ENCODE data around the gene DNAI1.
A peak's percentile ranks its signal among the peaks of the same experiment; 100 is the strongest.
"Not testable (repeated sequence)": the region's sequence is repeated elsewhere in the genome, so short reads cannot be mapped to it uniquely, and the experiment has no call there.

The DNAI1 gene

DNA sequence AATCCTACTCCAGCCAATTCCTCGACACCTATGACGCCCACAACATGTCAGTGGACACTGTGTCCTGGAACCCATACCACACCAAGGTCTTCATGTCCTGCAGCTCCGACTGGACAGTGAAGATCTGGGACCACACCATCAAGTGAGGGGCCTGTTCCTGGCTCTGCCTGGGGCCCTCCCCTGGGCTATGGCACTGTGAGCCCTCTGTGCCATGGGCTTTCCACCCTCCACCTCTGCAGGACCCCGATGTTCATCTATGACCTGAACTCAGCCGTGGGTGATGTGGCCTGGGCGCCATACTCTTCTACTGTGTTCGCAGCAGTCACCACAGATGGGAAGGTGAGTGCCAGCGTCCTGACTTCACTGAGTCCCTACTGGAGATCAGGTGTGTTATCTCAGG, 55.8 kb downstream of the DNAI1 start:
- DNase-seq = no peak

DNA sequence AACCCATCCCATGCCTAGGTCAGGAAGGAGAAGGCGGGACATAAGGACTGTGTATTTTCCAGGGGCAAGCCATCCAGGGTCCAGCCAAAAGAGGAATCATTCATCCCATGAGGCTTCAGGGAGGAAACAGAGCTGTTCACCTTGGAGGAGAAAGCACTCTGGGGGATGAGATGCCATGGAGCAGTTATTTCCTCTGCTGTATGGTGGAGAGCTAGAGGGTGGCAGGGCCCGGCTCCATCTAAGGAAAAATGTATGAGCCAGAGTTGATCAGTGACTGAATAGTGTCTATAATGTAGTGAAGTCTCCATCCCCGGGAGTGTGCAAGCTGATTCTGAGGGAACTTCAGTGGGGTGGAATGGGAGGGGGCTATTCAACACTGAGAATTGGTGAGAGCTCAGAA, 56.2 kb downstream of the DNAI1 start:
- DNase-seq = no peak

DNA sequence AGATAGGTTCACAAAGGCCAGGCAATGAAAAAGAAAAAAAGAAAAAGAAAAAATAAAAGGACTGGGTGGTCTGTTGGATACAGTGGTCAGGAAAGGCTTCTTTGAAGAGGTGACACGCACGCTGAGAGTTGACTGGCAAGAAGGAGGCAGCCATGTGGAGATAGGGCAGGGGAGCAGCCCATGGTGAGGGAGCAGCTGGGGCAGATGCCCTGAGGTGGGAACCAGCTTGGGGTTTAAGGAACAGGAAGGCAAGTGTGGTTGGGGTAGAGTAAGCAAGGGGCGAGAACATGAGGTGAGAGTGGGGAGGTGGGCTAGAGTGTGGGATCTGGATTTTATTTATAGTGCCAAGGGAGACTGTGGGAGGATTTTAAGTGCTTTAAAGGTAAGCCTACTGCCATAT, 57.4 kb downstream of the DNAI1 start:
- DNase-seq = no peak

DNA sequence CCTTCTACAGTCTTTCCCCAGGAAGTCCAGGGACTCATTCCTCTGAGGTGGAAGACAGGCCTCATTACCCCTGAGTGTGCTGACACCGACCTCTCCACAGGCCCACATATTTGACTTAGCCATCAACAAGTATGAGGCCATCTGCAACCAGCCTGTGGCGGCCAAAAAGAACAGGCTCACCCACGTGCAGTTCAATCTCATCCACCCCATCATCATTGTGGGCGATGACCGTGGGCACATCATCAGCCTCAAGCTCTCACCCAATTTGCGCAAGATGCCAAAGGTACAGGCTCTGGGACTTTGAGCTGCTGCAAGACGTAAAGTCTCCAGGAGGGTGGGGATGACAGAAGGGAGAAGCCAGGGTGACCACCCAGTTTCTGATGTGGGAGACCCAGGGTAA, 58.6 kb downstream of the DNAI1 start:
- DNase-seq = no peak

DNA sequence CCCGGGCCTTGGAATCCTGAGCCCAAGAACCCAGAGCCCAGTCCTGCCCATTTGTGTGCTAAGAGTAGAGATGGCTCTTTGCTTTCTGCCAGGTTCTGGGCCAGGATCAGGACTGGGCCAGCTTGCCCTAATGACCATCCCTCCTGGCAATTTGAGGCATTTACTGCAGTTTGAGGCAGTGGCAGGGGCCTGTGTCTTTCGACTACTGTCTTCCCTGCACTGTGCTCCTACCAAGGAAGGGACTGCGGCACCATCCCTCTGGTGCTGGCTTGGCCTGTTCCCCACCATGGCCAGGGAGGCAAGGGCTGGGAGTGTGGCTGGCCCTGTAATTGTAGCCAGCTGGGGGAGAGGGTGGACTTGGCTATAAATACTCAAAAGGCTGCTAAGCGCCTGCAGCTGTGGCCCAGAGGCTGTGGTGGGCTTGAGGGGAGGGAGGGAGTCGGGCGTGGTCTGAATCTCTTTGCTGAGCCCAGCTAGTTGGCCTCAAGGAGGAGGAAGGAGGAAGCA, 59.6 kb downstream of the DNAI1 start:
- no peak for DNase-seq

DNA sequence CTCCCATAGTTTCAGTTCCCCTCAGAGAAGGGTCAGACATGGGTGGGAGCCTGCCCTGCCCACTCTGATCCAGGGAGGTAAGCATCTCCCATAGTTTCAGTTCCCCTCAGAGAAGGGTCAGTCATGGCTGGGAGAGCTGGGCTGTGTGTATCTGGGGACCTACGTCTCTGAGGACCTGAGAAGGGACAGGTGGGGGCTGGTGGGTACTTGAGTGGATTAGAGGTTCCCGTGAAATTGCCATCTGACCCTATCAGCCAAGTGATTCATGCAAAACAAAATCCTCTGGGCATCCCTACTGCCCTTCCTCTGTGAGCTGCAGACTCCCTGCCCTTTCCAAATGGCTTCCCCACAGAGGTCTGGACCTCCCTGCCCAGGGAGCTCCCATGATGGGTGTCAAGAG, 60.3 kb downstream of the DNAI1 start:
- no peak for DNase-seq

DNA sequence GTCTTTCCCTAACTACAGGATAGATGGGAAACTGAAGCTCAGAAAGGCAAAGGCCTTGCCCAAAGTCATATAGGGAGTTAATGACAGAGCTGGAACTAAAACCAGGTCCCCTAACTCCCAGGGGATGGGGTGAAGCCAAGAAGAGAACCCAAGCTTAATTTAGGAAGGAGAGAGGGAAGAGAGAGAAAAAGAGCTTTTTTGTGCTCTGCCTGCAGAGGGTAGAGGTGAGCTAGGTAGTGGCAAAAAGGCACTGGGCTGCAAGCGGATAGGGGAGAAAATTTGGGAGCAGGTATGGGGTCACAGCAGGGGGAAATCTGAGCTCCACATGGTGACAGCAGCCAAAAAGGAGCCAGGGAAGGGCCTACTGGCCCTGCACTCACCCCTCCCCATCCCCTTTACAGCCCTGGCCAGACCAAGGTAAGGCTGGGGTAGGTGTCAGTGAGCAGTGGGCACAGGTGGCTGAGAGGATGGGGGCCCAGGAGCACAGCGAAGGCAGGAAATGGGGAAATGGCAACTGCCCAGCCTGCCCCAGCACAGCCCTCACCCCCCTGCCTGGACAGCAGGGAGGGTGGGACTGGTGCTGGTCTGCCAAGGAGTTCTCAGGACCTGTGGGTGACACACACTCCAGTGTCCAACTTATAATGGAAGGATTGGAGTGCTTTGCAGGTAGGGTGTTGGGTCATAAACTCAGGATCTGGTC, 60.9 kb downstream of the DNAI1 start:
- DNase-seq = no peak

DNA sequence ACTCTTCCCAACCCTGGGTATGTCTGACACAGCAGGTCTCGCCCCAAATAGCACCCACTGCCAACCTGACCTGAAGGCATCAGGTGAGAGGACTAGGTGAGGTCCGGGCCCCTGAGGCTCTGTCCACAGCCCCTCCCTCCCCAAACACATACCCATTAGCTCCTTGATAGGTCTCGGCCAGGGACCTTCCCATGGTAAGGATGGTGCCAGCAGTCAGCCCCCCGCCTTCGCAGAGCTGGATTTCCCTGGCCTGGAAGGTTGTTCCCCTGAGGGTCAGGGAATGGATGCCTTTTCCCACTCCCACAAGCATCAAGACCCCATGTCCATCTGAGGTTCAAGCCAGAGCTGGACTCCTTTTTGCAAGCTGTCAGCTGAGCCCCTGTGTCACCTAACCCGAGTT, 61.5 kb downstream of the DNAI1 start:
- DNase-seq = no peak

DNA sequence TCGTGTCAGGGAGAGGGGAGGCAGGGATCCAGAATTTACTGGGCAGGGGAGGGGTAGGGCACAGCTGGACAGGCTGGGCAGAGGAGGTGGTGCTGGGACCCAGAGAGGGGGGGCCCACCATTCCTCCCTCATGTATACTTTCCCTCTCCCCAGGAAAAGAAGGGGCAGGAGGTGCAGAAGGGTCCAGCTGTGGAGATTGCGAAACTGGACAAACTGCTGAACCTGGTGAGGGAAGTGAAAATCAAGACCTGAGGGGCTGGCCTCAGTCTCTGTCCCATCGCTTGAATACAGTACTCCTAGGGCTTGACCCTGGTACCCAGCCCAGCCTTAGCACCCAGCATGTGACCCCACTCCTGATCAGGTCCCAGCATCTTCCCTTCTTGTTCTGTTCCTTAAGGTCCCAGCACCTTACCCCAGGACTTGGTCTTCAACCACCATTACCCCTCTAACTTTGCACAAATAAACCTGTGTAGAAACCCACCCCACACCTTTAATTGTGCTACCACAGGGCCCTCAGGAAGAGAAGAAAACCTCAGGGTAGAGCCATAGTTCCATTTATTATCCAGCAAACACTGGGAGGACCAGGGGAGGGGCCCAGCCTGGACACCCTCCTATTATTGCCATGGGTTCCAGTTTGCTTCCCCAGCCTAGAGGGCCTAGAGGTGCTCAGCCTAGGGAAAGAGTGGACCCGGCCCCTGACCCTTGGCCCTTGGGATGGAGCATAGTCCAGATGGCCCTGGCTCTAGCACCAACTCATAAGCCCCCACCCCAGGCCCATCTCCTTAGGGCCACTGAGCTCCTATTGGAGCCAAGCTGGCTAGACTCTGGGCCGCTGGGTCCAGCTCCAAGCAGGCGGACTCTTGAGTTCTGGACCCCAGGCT, 62.1 kb downstream of the DNAI1 start:
- no peak for DNase-seq

DNA sequence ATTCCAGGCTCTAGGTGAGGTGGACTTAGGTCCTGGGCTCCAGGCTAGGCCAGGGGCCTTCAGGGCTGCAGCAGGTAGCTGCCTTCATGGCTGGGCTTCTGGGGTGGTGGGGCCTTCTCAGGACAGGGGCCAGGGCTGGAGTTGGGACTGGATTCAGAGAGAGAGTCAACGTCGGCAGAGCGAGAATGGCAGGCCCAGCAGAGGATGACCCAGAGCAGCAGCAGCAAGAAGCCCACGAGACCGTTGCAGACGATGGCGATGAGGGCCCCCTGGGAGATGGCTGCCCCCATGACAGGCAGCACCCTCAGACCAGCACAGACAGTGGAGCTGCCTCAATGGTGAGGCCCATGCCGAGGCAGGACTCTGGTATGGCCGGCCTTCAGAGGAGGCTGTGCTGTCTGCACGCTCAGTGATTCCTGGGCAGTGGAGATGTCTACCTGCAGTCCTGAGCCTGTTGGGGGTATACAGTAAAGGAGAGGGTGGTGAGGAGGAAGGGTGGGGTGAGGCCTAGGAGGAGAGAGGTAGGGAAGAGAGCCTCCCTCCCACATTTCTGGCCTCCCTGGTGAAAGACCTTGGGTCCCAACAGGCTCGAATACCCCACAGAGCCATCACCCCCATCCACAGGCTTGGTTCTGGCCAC, 62.9 kb downstream of the DNAI1 start:
- no peak for DNase-seq

DNA sequence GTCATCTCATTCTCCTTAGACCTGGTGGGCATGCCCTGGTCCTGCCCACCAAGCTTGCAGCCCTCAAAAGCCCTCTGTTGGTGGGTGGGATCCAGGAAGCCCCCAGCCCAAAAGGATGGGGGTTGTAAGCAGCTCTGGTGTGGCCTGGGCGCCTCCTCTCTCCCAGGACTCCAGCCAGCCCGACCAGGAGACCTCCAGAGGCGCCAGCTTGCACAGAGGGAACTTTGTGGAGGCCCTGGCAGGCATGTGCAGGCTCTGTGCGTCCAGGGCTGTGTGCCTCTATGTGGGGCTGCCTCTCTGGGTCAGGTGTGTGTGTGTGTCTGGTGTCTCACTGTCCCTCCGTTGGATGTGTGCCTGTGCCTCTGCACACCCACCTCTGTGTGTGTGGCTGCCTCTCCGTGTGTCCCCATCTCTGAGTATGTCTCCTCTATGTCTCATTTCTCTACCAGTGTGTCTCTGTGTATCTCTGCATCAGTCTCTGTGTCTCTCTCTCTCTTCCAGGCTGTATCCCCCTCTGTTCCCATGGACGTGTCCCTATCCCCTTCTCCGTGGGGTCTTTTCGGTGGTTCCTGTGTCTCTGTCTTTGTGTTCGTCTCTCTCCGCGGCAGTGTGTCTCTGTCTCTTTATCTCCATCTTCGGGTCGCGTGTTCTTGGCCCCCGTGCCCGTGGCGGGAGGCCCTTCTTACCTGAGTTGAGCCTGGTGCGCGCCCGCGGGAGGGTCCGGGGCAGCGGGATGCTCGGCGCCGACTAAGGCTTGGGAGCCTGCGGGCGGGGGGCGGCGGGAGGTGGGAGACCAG, 63.7 kb downstream of the DNAI1 start:
- peak; percentile 14 for DNase-seq

DNA sequence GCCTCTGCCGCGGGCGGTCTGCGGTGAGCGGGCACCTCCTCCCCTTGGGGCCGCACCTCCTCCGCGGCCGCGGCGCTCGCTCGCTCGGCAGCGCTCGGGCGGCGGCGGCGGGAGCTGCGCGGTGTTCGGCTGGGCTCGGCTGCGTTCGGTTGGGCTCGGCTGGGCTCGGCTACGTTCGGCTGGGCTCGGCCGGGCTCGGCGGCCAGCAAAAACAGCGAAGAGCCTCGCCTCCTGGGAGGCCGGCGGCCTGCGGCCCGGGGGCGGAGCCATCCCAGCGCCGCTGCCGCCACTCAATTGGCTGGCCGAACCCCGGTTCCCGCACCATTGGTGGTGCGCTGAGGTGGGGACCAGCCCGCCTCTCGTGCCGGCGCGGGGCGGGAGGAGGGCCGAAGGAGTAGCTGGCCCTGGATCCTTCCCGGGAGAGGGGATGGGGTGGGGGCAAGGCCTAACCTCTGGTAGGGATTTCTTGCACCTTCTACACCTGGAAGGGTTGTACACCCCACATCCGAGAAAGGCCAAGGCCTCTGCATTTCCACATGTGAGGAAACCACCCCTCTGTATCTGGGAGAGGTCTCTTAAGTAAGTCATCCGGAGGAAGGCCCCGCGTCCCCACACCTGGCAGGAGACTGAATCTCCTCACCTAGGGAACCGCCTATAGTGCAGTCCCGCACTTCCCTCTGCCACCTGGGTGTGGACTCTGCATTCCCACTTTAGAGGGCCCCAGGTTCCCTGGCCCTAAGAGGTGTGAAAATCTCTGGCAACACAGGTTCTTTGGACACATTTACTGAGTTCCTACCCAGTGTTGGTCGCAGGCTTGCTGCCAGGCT, 64.6 kb downstream of the DNAI1 start, which contains the start of gene ENHO:
Gene ENHO (minus strand): TSS at position 20 of the 827 bp plus-strand sequence. CDS start 1,295 bp downstream, outside the sequence.
- DNase-seq = peak; percentile 94

DNA sequence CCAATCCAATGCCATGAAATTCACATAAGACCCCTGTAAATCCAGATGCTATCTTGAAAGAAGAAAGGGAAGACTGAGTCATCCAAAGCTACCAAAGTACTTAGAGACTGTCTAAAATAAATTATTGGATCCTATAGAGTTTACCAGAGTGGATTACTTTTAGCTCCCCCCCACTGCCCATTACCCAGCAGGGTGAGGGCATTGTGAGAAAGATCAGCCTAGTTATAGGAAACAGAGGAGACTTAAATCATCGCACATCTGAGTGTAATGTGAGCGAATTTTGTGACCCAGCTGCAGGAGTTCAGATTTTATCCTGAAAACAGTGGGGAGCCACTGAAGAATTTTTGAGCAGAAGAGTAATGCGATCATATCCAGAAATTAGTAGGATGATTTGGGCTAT, 65.7 kb downstream of the DNAI1 start:
- DNase-seq = no peak

DNA sequence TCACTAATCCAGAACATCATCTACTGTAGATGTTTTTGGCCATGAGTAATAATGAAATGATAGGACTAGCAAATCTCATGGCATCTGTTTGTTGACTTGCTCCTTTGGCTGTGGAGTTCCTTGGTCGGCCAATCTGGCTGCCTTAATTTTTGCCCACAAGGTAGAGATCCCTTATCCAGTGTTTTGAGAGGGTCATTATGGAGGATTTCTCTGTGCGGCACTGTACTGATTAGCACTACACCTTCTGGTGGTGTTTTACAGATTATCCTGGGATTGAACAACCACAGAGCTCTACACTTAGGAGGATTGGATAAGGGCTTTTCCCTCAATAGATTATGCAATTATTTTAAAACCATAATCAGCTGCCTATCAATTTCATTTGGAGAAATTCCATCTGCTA, 67.4 kb downstream of the DNAI1 start:
- DNase-seq = no peak

DNA sequence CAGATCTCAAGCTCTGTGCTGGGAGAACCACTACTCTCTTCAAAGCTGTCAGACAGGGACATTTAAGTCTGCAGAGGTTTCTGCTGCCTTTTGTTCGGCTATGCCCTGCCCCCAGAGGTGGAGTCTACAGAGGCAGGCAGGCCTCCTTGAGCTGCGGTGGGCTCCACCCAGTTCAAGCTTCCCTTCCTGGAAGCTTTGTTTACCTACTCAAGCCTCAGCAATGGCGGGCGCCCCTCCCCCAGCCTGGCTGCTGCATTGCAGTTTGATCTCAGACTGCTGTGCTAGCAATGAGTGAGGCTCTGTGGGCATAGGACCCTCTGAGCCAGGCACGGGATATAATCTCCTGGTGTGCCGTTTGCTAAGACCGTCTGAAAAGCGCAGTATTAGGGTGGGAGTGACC, 73.4 kb downstream of the DNAI1 start:
- DNase-seq = not testable (repeated sequence)

DNA sequence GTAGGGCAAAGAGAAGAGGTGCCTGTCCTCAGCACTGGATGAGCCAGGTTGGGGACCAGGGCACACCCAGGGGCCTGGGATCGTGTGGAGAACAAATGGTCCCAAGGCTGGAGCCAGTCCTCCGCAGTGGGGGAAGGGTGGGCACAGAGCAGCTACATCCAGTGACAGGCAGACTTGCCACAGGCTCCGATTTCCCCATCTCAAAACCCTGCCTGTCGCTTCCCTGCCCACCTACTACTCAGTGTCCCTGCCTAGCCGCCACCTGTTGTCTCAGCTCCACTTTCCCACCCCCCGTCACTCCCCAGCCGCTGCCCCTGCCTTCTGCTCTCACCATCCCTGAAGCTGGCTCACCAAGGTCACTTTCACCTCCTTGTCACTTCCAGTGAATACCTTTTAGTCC, 78.1 kb downstream of the DNAI1 start:
- no peak for DNase-seq

DNA sequence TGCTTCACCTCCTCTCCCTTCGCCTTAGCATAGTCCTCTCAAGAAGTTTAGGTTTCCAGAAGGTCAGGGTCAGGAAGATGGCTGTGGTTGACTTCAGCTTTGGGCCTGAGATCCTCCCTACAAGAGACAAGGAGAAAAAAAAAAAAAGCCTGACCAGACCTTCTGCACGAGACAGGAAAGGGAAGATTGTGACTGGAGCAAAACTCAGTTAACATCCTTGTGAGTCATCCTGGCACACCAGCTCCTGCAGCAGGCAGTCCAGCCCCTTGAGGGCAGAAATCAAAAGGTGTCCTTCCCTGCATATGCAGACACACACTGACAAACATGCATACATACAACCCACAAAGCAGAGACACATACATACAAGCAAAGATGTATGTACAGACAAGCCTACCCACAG, 82.2 kb downstream of the DNAI1 start:
- no peak for DNase-seq

DNA sequence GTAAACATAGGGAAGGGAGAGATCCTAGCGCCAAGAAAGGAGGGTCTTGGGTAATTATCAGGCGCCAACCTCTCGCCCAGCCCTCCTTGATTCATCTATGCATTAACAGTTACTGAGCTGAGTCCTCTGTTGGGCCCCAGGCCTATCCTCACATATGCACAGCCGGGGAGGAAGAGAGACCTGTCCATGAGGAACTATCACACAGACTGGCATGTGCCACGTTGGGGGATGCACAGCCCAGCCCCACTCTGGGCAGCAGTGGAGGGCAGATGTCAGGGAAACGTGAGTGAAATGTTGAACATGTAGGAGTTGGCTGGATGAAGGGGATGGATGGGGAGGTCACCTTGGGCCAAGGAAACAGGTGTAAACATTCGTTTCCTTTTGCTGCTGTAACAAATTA, 82.9 kb downstream of the DNAI1 start:
- no peak for DNase-seq

DNA sequence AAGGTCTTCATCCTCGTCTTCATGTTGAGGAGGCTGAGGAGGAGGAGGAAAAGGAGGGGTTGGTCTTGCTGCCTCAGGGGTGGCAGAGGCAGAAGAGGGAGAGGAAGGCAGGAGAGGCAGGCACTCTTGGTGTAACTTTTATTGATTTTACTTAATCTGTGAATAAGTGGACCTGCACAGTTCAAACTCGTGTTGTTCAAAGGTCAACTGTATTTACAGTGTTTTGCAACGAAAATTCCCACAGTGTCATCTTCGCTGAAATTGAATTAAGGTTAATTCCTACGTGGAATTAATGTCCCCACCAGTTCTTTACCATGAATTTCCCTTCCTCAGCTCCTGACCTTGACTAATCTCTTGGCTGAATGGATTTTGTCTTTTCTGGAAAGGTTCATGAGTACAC, 85.4 kb downstream of the DNAI1 start:
- DNase-seq = no peak

DNA sequence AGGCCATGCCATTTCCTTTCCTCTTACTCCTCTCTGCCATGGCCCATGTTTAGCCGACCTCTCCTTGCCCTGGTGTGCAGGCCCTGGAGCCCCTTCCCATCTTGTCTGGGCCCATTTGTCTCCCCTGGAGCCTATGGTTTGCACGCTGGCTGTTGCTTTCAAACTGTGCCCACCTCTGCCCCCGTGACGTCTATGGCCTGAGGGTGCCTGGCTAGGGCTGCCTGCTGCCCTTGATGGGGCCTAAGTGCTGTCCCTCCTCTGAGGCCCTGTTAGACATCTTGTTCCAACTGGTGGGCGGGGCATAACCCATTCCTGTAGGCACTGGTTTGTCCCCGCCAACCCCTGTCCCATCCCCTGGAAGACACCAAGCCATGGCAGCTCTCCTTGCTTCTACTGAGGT, 86.9 kb downstream of the DNAI1 start:
- DNase-seq = no peak

DNA sequence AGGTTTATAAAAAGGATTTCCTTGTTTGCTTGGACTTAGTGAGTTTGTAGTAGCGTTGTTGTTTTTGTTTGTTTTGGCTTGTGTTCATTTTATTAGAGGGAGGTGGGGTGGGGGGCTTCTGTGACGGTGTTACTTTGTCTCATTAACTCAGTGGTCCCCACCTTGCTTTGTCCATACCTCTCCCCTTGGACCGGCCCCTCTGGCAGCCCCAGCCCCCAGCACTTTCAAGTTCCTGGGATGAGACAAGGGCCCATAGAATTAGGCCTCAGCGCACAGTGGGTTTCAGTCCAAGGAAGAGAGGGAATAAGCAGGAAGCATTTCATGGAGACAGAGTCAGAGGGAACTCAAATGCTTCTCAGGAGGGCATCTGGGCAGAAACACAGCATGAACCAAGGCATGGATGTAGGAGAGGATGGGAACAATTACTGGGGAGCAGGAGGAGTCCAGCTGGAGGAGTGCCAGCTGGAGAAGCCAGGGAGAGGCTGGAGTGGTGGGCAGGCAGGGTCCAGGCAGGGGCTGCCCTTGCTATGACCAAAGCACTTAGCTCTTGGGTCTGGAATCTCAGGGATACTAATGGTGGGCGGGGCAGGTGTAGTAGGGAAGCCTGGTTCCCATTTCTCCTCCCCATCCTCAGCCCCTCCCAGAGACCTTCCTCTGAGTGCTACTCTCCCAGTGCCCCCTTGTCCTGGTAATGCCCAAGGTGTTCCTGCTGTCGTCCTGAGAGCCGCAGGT, 87.7 kb downstream of the DNAI1 start:
- no peak for DNase-seq
